Measurements from ENCODE around the gene NKX2-3. TPM values are rescaled to one million over a fixed set of nuclear protein-coding genes. Genes with fewer than 3 reads are reported as not detected.

Gene NKX2-3
- total and polyA plus RNA-seq, 2 of the 8 experiments (the other 6 are each of a cell fraction or from before 2014, with no cell fraction given), result not detected

DNA sequence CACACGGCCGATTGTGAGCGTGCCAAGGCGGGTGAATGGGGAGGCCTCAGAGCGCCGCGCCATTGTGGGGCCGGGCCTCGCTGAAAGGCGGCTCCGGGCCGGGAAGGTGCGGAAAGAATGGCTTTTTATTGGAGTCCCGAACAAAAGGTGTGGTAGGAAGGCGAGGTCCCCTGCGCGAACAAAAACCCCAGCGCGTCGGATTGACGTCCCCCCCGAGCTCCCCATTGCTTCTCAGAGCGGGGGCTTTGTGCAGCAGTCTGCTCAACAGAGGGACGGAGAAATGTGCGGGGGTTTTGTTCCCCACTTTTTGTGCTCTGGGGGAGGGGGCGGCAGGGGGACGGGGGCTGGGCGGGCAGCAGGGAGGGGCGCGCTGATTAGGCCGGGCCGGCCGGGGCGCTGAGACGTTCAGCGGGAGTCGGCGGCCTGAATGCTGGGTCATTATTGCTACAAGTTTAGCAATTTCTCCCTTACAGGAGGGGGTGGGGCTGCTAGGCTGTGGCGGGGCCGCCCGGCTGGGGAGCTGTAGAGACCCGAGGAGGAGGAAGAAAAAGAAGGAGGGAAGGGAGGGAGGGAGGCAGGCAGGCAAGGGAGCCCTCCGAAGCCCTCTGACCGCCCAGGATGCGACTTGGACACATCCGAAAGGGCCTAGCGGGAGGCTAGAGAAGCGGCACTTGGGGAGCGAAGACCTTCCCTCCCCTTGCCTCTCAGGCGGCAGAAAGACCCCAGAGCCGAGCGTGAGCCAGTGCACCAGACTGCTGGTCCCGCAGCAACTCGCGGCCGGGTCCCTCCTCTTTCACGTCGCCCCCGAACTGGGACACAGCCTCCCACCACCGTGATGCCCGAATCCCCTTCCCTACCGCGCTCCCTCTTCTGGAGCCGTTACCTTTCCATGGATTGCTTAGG is 4.6 kb downstream of the NKX2-3 start (continued):
- TF ChIP-seq ATF3 (IDR thresholded peaks at IDR 0.05; ENCODE audit: insufficient read depth, low read depth, low read length) (no peak), FOSL1 (IDR thresholded peaks at IDR 0.05; ENCODE audit: insufficient read depth, low read depth, low read length) (no peak), RXRA (IDR thresholded peaks at IDR 0.05; ENCODE audit: insufficient read depth, low read depth, low read length) (no peak), RFX5 (IDR thresholded peaks at IDR 0.05; ENCODE audit: borderline replicate concordance, low read depth, low read length) (no peak), CTBP2 (IDR thresholded peaks at IDR 0.05; ENCODE audit: borderline replicate concordance, insufficient read depth, insufficient read length, low read length) (peak; percentile 3), TBP (IDR thresholded peaks at IDR 0.05; ENCODE audit: low read depth, low read length) (no peak)
